Keratinocyte (primary cell): Measurements from ENCODE around the gene SSMEM1.

ENCODE experiments used
- EZH2 ChIP-seq: IDR thresholded peaks from one replicate; pipeline ENCODE4 v1.6.1; 2012; ENCODE audit warnings: inconsistent platforms, mild to moderate bottlenecking, low read length, moderate library complexity
- TF ChIP-seq, protein P1 (sequence below), 3 experiments: IDR thresholded peaks in 1 of 3; conservative IDR thresholded peaks in 1 of 3; optimal IDR thresholded peaks in 1 of 3; 2 replicates in 2 of 3; 3 replicates in 1 of 3; pipeline versions ENCODE3 to v1.5.1; 2011; ENCODE audit warnings: low read length in 3 of 3, mild to moderate bottlenecking in 3 of 3, moderate library complexity in 2 of 3, control low read depth in 1 of 3, inconsistent platforms in 1 of 3; ENCODE audit not compliant: insufficient read depth in 2 of 3; ENCODE audit errors: extremely low read depth in 1 of 3

DNA sequence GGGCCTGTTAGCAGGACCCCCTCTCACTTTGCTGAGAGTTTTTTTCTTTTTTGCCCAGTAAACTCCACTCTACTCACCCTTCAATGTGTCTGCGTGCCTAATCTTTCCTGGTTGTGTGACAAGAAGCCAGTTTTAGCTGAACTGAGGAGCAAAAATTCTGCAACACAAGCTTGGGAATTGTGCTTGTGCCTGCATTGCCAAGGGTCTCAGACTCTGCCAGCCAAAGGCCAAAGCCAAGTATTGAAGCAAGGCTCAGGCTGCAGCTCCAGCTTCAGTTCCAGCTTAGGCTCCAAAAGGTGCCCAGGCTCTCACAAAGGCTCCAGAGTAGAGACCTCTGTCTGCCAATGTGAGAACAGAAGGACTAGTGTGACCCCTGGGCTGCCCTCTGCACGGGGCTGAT, 54.8 kb downstream of the SSMEM1 start:
- TF ChIP-seq, protein P1, sequence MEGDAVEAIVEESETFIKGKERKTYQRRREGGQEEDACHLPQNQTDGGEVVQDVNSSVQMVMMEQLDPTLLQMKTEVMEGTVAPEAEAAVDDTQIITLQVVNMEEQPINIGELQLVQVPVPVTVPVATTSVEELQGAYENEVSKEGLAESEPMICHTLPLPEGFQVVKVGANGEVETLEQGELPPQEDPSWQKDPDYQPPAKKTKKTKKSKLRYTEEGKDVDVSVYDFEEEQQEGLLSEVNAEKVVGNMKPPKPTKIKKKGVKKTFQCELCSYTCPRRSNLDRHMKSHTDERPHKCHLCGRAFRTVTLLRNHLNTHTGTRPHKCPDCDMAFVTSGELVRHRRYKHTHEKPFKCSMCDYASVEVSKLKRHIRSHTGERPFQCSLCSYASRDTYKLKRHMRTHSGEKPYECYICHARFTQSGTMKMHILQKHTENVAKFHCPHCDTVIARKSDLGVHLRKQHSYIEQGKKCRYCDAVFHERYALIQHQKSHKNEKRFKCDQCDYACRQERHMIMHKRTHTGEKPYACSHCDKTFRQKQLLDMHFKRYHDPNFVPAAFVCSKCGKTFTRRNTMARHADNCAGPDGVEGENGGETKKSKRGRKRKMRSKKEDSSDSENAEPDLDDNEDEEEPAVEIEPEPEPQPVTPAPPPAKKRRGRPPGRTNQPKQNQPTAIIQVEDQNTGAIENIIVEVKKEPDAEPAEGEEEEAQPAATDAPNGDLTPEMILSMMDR (optimal IDR thresholded peaks at IDR 0.05 in 1 of 3, IDR thresholded peaks at IDR 0.05 in 1 of 3, conservative IDR thresholded peaks at IDR 0.05 in 1 of 3; ENCODE audit: extremely low read depth in 1 of 3, insufficient read depth in 2 of 3, low read length in 3 of 3): no peak
- no peak for TF ChIP-seq EZH2
